HCT116 (cell line): ENCODE measurements around the gene MYH14. TPM values are rescaled to one million over a fixed set of nuclear protein-coding genes. Genes with fewer than 3 reads are reported as not detected.

ENCODE experiments used
- ATAC-seq: fragments of 200-7000 bp; cut with Tn5 transposase; 2 replicates; pipeline ENCODE4 v1.9.1; 2020; ENCODE audit warnings: mild to moderate bottlenecking, moderate library complexity
- BruUV-seq: library from RNA; stranded (reverse); fragments of 400-500 nt; replicated peaks from 2 replicates; lab custom pipeline; 2021; lab: Mats Ljungman, UMichigan
- CTCF ChIA-PET: fragments of 300-600 bp; sonication (Branson Sonifier 250); formaldehyde crosslinking; loops from one replicate; lab custom pipeline; 2021; ENCODE audit warnings: antibody characterized with exemption; lab: Charles Lee
- POLR2A ChIA-PET: fragments of 300-600, 350-600 bp; sonication (Branson Sonifier 250); formaldehyde crosslinking; loops from one replicate; lab custom pipeline; 2021; ENCODE audit warnings: antibody characterized with exemption; lab: Charles Lee
- RAD21 ChIA-PET, 2 experiments: fragments of 300-600 bp; sonication (Branson Sonifier 250); formaldehyde crosslinking; loops; one replicate each; lab custom pipeline; 2023; ENCODE audit warnings: low total read pairs in 2 of 2; ENCODE audit not compliant: uncharacterized antibody in 2 of 2, unreplicated experiment in 2 of 2, low non-redundant PET in 1 of 2; lab: Charles Lee
- DNase-seq: peaks from one replicate; pipeline ENCODE4 v3.0.0-alpha.2; 2010; ENCODE audit warnings: low read depth, low spot score
- H2AFZ ChIP-seq: fragments of 200-600 bp; shearing (Covaris generic), sonication (generic); 2 replicates; pipeline ENCODE4 v1.6.1; 2017; ENCODE audit warnings: low read depth, mixed run types, mixed read lengths, antibody characterized with exemption, low read length; ENCODE audit not compliant: poor library complexity, severe bottlenecking
- H3K27ac ChIP-seq: 2 replicates; pipeline ENCODE4 v1.5.1; 2012; ENCODE audit warnings: low read depth, low read length
- H3K27me3 ChIP-seq: fragments of 200-600 bp; sonication (generic); 2 replicates; pipeline ENCODE4 v1.6.1; 2016; ENCODE audit warnings: mixed run types, low read length, mixed read lengths; ENCODE audit not compliant: insufficient read depth
- H3K36me3 ChIP-seq, 2 experiments: fragments of 200-500 bp in 1 of 2; fragments of 200-600 bp in 1 of 2; sonication (Bioruptor generic) in 1 of 2; sonication (generic) in 1 of 2; 2 replicates each; pipeline versions ENCODE4 v1.5.1 to v1.6.1; 2014 to 2016; ENCODE audit warnings: low read length in 2 of 2, inconsistent platforms in 1 of 2, mixed read lengths in 1 of 2, mixed run types in 1 of 2; ENCODE audit not compliant: insufficient read depth in 2 of 2, control insufficient read depth in 1 of 2
- H3K4me1 ChIP-seq, 2 experiments: fragments of 200-600 bp in 1 of 2; sonication (generic) in 1 of 2; 2 replicates each; pipeline versions ENCODE4 v1.5.1 to v1.6.1; 2012 to 2017; ENCODE audit warnings: low read length in 2 of 2, inconsistent platforms in 1 of 2, mild to moderate bottlenecking in 1 of 2, mixed read lengths in 1 of 2, mixed run types in 1 of 2, moderate library complexity in 1 of 2; ENCODE audit not compliant: insufficient read depth in 2 of 2, control insufficient read depth in 1 of 2
- H3K4me2 ChIP-seq: fragments of 200-600 bp; sonication (generic); 2 replicates; pipeline ENCODE4 v1.6.1; 2017; ENCODE audit warnings: mixed run types, low read length, mixed read lengths
- H3K4me3 ChIP-seq, 2 experiments: fragments of 200-600 bp in 1 of 2; sonication (generic) in 1 of 2; replicated peaks in 1 of 2; 2 replicates each; pipeline ENCODE4 v1.5.1; 2011 to 2016; ENCODE audit warnings: low read length in 2 of 2, control low read depth in 1 of 2, low read depth in 1 of 2, mild to moderate bottlenecking in 1 of 2, mixed read lengths in 1 of 2, mixed run types in 1 of 2
- H3K79me2 ChIP-seq: fragments of 200-600 bp; sonication (generic); 2 replicates; pipeline ENCODE4 v1.6.1; 2017; ENCODE audit warnings: mild to moderate bottlenecking, mixed run types, low read length, moderate library complexity, mixed read lengths; ENCODE audit not compliant: insufficient read depth
- H3K9ac ChIP-seq: fragments of 200-600 bp; sonication (generic); 2 replicates; pipeline ENCODE4 v1.6.1; 2016; ENCODE audit warnings: low read length, mixed read lengths
- H3K9me2 ChIP-seq: fragments of 200-600 bp; sonication (generic), shearing (Covaris generic); 2 replicates; pipeline ENCODE4 v1.6.1; 2017; ENCODE audit warnings: mixed run types, mild to moderate bottlenecking, moderate library complexity; ENCODE audit not compliant: insufficient read depth
- H3K9me3 ChIP-seq, 2 experiments: fragments of 200-500 bp in 1 of 2; fragments of 200-600 bp in 1 of 2; sonication (Bioruptor generic) in 1 of 2; sonication (generic) in 1 of 2; 2 replicates each; pipeline ENCODE4 v1.6.1; 2014 to 2017; ENCODE audit warnings: low read length in 2 of 2, mixed read lengths in 2 of 2, inconsistent platforms in 1 of 2, low read depth in 1 of 2, mild to moderate bottlenecking in 1 of 2, mixed run types in 1 of 2, moderate library complexity in 1 of 2; ENCODE audit not compliant: control insufficient read depth in 1 of 2, insufficient read depth in 1 of 2
- H4K20me1 ChIP-seq: fragments of 200-600 bp; sonication (generic), shearing (Covaris generic); 2 replicates; pipeline ENCODE4 v1.6.1; 2017; ENCODE audit warnings: mixed run types, mild to moderate bottlenecking, moderate library complexity; ENCODE audit not compliant: insufficient read depth
- ELF1 ChIP-seq: IDR thresholded peaks from 2 replicates; pipeline ENCODE4 v1.6.1; 2012; ENCODE audit warnings: low read depth, borderline replicate concordance
- JUND ChIP-seq: IDR thresholded peaks from 2 replicates; pipeline ENCODE4 v1.6.1; 2012
- SIN3A ChIP-seq: IDR thresholded peaks from 2 replicates; pipeline ENCODE4 v1.6.1; 2012; ENCODE audit warnings: low read depth
- intact Hi-C: fragments of 100-400 bp; cut with micrococcal nuclease; formaldehyde crosslinking; loops from 2 replicates; pipeline ENCODE4 v1.10.0; 2022
- total RNA-seq: library from RNA; stranded (reverse); gene quantifications from one replicate; pipeline ENCODE4 v1.2.1, GENCODE V29; 2021; ENCODE audit not compliant: unreplicated experiment
- TF ChIP-seq, protein P1 (sequence below): IDR thresholded peaks from 2 replicates; pipeline ENCODE4 v1.6.1; 2012; ENCODE audit warnings: low read depth
- TF ChIP-seq, protein P2 (sequence below): IDR thresholded peaks from 2 replicates; pipeline ENCODE4 v1.6.1; 2012
- TF ChIP-seq, protein P3 (sequence below): IDR thresholded peaks from 2 replicates; pipeline ENCODE4 v1.6.1; 2012

The MYH14 gene
- total RNA-seq, 1 experiment from 2014 or later: 60.1 TPM

DNA sequence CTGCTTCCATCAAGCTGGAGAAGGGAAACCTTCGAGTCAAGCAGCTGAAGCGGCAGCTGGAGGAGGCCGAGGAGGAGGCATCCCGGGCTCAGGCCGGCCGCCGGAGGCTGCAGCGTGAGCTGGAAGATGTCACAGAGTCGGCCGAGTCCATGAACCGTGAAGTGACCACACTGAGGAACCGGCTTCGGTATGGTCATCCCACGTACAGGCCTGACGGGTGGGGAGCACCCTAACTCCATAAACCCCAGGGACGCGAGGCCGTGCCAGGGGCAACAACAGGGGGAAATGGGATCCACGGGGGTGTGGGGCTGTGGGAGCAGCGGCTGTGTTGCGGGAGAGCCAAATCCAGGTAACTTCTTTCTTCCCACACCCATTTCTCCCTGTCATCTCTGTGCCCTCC is 105.6 kb downstream of the MYH14 start:
- no peaks in the 10 kb centered on the region for H3K27me3 ChIP-seq
- no TSS peak for BruUV-seq
- no peak overlapping the region for H2AFZ ChIP-seq
- H3K36me3 ChIP-seq: no peaks in the 10 kb centered on the region
- H3K79me2 ChIP-seq: no peaks in the 10 kb centered on the region
- ChIA-PET POLR2A (no interaction called here), RAD21 (no interaction called here), CTCF (no interaction called here)
- no peak overlapping the region for H3K4me2 ChIP-seq
- H3K4me3 ChIP-seq: no peak overlapping the region
- ATAC-seq: no peak
- H3K9ac ChIP-seq: no peak overlapping the region
- no peak for DNase-seq
- no peak overlapping the region for H3K27ac ChIP-seq
- TF ChIP-seq ELF1 (no peak), JUND (no peak)
- TF ChIP-seq, protein P1, sequence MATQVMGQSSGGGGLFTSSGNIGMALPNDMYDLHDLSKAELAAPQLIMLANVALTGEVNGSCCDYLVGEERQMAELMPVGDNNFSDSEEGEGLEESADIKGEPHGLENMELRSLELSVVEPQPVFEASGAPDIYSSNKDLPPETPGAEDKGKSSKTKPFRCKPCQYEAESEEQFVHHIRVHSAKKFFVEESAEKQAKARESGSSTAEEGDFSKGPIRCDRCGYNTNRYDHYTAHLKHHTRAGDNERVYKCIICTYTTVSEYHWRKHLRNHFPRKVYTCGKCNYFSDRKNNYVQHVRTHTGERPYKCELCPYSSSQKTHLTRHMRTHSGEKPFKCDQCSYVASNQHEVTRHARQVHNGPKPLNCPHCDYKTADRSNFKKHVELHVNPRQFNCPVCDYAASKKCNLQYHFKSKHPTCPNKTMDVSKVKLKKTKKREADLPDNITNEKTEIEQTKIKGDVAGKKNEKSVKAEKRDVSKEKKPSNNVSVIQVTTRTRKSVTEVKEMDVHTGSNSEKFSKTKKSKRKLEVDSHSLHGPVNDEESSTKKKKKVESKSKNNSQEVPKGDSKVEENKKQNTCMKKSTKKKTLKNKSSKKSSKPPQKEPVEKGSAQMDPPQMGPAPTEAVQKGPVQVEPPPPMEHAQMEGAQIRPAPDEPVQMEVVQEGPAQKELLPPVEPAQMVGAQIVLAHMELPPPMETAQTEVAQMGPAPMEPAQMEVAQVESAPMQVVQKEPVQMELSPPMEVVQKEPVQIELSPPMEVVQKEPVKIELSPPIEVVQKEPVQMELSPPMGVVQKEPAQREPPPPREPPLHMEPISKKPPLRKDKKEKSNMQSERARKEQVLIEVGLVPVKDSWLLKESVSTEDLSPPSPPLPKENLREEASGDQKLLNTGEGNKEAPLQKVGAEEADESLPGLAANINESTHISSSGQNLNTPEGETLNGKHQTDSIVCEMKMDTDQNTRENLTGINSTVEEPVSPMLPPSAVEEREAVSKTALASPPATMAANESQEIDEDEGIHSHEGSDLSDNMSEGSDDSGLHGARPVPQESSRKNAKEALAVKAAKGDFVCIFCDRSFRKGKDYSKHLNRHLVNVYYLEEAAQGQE: no peak
- TF ChIP-seq, protein P2, sequence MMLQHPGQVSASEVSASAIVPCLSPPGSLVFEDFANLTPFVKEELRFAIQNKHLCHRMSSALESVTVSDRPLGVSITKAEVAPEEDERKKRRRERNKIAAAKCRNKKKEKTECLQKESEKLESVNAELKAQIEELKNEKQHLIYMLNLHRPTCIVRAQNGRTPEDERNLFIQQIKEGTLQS: no peak
- H3K4me1 ChIP-seq: no peaks in the 10 kb centered on the region
- H4K20me1 ChIP-seq: no peaks in the 10 kb centered on the region
- H3K9me2 ChIP-seq: no peaks in the 10 kb centered on the region
- H3K9me3 ChIP-seq: no peaks in the 10 kb centered on the region
- intact Hi-C loops: no loop called here

DNA sequence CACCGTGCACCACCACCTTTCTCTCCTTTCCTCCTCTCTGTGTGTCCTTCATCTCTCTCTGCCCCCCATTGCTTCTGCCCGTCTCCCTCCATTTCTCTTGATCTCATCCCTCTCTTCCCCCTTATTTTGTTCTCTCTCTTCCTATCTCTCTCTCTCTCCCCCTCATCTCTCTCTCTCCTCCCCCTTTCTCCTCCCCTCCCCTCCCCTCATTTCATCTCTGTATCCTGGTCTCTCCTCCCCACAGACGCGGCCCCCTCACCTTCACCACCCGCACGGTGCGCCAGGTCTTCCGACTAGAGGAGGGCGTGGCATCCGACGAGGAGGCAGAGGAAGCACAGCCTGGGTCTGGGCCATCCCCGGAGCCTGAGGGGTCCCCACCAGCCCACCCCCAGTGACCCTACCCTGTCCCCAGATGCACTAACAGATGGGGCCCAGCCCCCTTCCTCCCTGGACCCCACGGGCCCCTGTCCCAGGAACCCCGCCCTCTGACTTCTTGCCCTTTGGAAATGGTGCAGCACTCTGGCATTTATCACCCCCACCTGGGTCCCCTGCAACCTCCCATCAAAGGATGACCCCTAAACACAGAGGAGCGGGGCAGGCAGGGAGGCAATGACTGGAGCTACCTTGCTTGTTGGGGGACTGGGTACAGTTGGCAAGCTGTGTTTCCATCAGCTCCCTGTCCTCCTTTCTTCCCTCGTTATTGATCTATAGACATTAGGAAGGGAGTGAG is 106.1 kb downstream of the MYH14 start:
- ChIA-PET CTCF (no interaction called here), POLR2A (no interaction called here), RAD21 (no interaction called here)
- Histone ChIP-seq H3K79me2 (no peaks in the 10 kb centered on the region), H3K9me2 (no peaks in the 10 kb centered on the region), H2AFZ (no peak overlapping the region), H3K4me2 (no peak overlapping the region), H3K36me3 (no peaks in the 10 kb centered on the region), H3K4me3 (no peak overlapping the region), H3K4me1 (peaks cover 0 to 4% of the 10 kb centered on the region in 2 experiments; a peak in 1 of 4 replicates), H3K9ac (no peak overlapping the region), H3K9me3 (no peaks in the 10 kb centered on the region), H4K20me1 (no peaks in the 10 kb centered on the region), H3K27ac (no peak overlapping the region), H3K27me3 (no peaks in the 10 kb centered on the region)
- TF ChIP-seq, protein P3, sequence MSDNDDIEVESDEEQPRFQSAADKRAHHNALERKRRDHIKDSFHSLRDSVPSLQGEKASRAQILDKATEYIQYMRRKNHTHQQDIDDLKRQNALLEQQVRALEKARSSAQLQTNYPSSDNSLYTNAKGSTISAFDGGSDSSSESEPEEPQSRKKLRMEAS: no peak
- TF ChIP-seq JUND (no peak), SIN3A (no peak)
- DNase-seq (no peak), ATAC-seq (no peak)
- intact Hi-C loops: no loop called here
- TSS peak; percentile 59 for BruUV-seq
